Esophagus muscularis mucosa (tissue), 4 donors: ENCODE results near the gene MRPS15. TPM values are rescaled to one million over a fixed set of nuclear protein-coding genes. Genes with fewer than 3 reads are reported as not detected.

Source experiments
- DNase-seq: peaks from one replicate; pipeline ENCODE4 v3.0.0-alpha.2; 2017; ENCODE audit errors: extremely low spot score
- H3K27ac ChIP-seq, 4 donors: fragments of 200-600 bp; sonication (generic); replicated peaks in 1 of 4; 1 replicate in 3 of 4; 2 replicates in 1 of 4; pipeline ENCODE4 v1.5.1; 2016 to 2019; ENCODE audit warnings: mild to moderate bottlenecking in 1 of 4
- H3K27me3 ChIP-seq, 4 donors: fragments of 200-600 bp; sonication (generic); one replicate each; pipeline versions ENCODE4 v1.5.1 to v1.6.0; 2016 to 2019
- H3K36me3 ChIP-seq, 4 donors: fragments of 200-600 bp; sonication (generic); one replicate each; pipeline ENCODE4 v1.5.1; 2016 to 2019
- H3K4me1 ChIP-seq, 4 donors: fragments of 200-600 bp; sonication (generic); one replicate each; pipeline ENCODE4 v1.5.1; 2016 to 2019
- H3K4me3 ChIP-seq, 4 donors: fragments of 200-600 bp; sonication (generic); 1 replicate in 2 of 4; 2 replicates in 2 of 4; pipeline ENCODE4 v1.5.1; 2016 to 2019; ENCODE audit warnings: mild to moderate bottlenecking in 4 of 4, moderate library complexity in 1 of 4
- H3K9me3 ChIP-seq, 4 donors: fragments of 200-600 bp; sonication (generic); 1 replicate in 3 of 4; 2 replicates in 1 of 4; pipeline ENCODE4 v1.5.1; 2016 to 2019
- EP300 ChIP-seq: sonication (generic); formaldehyde crosslinking; IDR thresholded peaks from one replicate; pipeline ENCODE4 v1.6.1; 2017; ENCODE audit warnings: antibody characterized with exemption
- POLR2A ChIP-seq: fragments of 450-650 bp; IDR thresholded peaks from one replicate; pipeline ENCODE4 v1.6.1; 2017; ENCODE audit warnings: antibody characterized with exemption, moderate library complexity, mild to moderate bottlenecking, low read depth
- POLR2AphosphoS5 ChIP-seq, 2 donors: sonication (generic); formaldehyde crosslinking; IDR thresholded peaks; one replicate each; pipeline ENCODE4 v1.6.1; 2017; ENCODE audit warnings: antibody characterized with exemption in 2 of 2
- WGBS: methylation state at CpG from one replicate; pipeline ENCODE4 v1.1.5; 2018; 5-methylcytosine and 5-hydroxymethylcytosine counted together
- intact Hi-C: fragments of 100-400 bp; cut with DNase I; formaldehyde crosslinking; loops from one replicate; pipeline ENCODE4 v1.15.1; 2023
- total RNA-seq, 4 donors: library from RNA; depleted of rRNA; stranded (reverse); fragments of >200 nt; gene quantifications; one replicate each; pipeline versions ENCODE4 v1.1.0 to v1.2.1, GENCODE V29; 2016
- TF ChIP-seq, protein P1 (sequence below), 3 experiments: fragments of 200-600 bp in 2 of 3; fragments of 450-650 bp in 1 of 3; sonication (generic) in 2 of 3; IDR thresholded peaks; one replicate each; pipeline ENCODE4 v1.5.1; 2017 to 2019; ENCODE audit warnings: antibody characterized with exemption in 3 of 3, mild to moderate bottlenecking in 2 of 3, moderate library complexity in 1 of 3

MRPS15 gene
- total RNA-seq, 4 donors from 2014 or later, result 64.8 to 109 (median 86.8) TPM

DNA sequence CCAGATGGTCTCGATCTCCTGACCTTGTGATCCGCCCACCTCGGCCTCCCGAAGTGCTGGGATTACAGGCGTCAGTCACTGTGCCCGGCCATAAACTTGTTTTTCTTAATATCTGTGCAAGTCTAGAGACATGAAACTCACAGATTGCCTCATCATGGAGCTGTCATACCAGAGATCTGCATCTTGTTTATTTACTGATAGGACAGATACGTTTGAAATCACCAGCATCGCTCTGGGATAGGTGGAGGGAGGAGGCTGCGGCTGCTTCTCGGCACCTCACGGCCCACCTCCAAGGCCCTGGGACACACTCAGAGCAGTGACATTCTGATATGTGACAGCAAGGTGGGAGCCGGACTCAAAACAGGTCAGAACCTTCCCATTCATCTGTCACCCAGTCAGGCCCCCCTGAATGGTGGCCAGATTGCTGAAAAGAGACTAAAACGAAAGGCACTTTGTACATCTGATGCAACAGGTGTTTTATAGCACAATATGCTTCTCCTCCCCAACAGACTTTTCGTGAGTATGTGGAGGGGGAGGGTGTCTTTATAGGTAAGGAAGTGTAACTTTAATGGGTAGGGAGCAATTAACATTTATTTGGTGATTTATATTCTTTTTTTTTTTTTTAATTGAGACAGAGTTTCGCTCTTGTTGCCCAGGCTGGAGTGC, 48.4 kb downstream of the MRPS15 start:
- Histone ChIP-seq H3K27ac (no peak overlapping the region), H3K9me3 (no peaks in the 10 kb centered on the region), H3K36me3 (peaks cover 0 to 23% (median 10%) of the 10 kb centered on the region in 4 donors), H3K4me1 (peaks cover 0 to 14% (median 7%) of the 10 kb centered on the region in 4 donors), H3K4me3 (no peak overlapping the region), H3K27me3 (no peaks in the 10 kb centered on the region)
- no peak for DNase-seq
- intact Hi-C loops, result no loop called here
- WGBS, result 83% methylated on average over 15 of the region's 15 CpGs
- TF ChIP-seq EP300 (no peak), POLR2A (no peak), POLR2AphosphoS5 (IDR thresholded peaks at IDR 0.05) (no peak)
- TF ChIP-seq, protein P1, sequence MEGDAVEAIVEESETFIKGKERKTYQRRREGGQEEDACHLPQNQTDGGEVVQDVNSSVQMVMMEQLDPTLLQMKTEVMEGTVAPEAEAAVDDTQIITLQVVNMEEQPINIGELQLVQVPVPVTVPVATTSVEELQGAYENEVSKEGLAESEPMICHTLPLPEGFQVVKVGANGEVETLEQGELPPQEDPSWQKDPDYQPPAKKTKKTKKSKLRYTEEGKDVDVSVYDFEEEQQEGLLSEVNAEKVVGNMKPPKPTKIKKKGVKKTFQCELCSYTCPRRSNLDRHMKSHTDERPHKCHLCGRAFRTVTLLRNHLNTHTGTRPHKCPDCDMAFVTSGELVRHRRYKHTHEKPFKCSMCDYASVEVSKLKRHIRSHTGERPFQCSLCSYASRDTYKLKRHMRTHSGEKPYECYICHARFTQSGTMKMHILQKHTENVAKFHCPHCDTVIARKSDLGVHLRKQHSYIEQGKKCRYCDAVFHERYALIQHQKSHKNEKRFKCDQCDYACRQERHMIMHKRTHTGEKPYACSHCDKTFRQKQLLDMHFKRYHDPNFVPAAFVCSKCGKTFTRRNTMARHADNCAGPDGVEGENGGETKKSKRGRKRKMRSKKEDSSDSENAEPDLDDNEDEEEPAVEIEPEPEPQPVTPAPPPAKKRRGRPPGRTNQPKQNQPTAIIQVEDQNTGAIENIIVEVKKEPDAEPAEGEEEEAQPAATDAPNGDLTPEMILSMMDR (IDR thresholded peaks at IDR 0.05), result no peak

GRCh38 chr1:36414384-36414783, 49.8 kb downstream of the MRPS15 start:
- peaks cover 0 to 23% (median 10%) of the 10 kb centered on the region in 4 donors for H3K36me3 ChIP-seq
- no peak overlapping the region for H3K27ac ChIP-seq
- H3K4me1 ChIP-seq, result peaks cover 0 to under 1% (median 0%) of the 10 kb centered on the region in 4 donors
- no peak overlapping the region for H3K4me3 ChIP-seq
- 91% methylated on average over 4 of the region's 4 CpGs for WGBS
- TF ChIP-seq POLR2A, result no peak
- TF ChIP-seq, protein P1 (IDR thresholded peaks at IDR 0.05), result no peak
- no peak for TF ChIP-seq EP300
- TF ChIP-seq POLR2AphosphoS5 (IDR thresholded peaks at IDR 0.05), result no peak
- H3K27me3 ChIP-seq, result no peaks in the 10 kb centered on the region
- no peak for DNase-seq
- intact Hi-C loops, result no loop called here
- no peaks in the 10 kb centered on the region for H3K9me3 ChIP-seq

DNA sequence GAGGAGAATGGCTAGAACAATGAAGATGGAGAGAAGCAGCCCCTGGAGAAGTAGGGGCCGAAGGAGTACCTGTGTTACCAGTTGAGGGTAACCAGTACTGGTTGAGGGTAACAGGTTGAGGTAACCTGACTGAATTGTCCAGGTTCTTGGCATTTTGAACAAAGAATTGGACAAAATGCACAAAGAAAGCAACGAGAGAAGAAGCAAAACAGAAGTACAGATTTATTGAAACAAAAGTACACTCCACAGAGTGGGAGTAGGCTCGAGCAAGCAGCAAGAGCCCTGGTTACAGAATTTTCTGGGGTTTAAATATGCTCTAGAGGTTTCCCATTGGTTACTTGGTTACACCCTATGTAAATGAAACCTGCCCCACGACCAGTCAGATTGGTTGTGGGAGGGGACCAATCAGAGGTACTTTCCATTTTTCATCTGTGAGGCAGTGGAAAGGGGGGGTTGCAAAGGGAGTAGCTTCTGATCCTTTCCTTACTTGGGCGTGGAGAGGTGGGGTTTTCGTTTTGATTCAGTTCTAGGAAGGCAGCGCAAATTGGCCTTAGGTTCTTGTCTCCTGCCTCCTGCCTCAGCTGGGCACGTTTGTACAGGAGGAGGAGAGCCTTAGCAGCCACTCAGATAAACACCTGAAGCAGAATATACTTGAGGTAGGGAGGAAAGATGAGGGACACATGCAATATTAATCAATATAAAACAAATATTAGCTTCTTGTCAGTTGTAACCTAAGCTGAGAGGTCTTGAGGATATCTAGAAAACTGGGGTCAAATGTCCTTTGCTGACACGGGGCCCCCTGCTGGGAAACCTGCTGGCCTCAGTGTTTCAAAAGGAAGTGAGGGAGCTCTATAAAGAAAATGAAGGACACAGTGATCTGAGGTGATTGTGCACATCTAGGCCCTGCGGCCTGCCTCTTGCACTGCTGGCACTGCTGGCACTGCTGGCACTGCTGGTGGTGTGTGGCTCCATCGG, 52.2 kb downstream of the MRPS15 start:
- 68% methylated on average over 11 of the region's 11 CpGs for WGBS
- no peaks in the 10 kb centered on the region for H3K27me3 ChIP-seq
- no peak for DNase-seq
- intact Hi-C loops, result no loop called here
- H3K27ac ChIP-seq, result no peak overlapping the region
- H3K4me3 ChIP-seq, result no peak overlapping the region
- no peaks in the 10 kb centered on the region for H3K9me3 ChIP-seq
- peaks cover 0 to 4% (median 0%) of the 10 kb centered on the region in 4 donors for H3K36me3 ChIP-seq
- TF ChIP-seq POLR2A (no peak), EP300 (no peak), POLR2AphosphoS5 (IDR thresholded peaks at IDR 0.05) (no peak)
- TF ChIP-seq, protein P1 (IDR thresholded peaks at IDR 0.05), result no peak
- H3K4me1 ChIP-seq, result no peaks in the 10 kb centered on the region

DNA sequence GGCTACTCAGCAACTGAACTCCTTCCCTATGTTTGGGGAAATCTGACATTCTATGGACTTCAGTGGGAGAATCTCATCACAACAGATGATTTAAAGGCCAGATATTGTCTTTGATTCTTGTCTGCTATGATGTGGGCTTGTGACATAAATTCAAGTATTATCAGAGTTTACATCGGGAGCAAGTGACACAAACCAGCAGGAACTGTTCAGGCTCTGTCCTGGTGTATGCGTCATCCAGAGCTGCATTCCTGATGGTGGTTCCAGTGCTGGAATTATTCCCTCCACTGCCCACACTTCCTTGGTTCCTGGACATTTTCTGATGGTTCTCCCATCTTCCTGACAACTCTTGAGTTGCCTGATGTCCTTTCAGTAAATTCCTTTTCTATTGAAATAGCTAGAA, 55.7 kb downstream of the MRPS15 start:
- intact Hi-C loops, result no loop called here

More for the DNA sequence above, 55.7 kb downstream of the MRPS15 start:
- DNase-seq, result no peak
- WGBS, result 76% methylated on average over 2 of the region's 2 CpGs
- no peaks in the 10 kb centered on the region for H3K4me1 ChIP-seq
- H3K27me3 ChIP-seq, result no peaks in the 10 kb centered on the region
- TF ChIP-seq, protein P1 (IDR thresholded peaks at IDR 0.05), result no peak
- TF ChIP-seq EP300, result no peak
- TF ChIP-seq POLR2AphosphoS5 (IDR thresholded peaks at IDR 0.05), result no peak
- no peak for TF ChIP-seq POLR2A
- H3K36me3 ChIP-seq, result no peaks in the 10 kb centered on the region
- no peak overlapping the region for H3K4me3 ChIP-seq
- no peaks in the 10 kb centered on the region for H3K9me3 ChIP-seq
- no peak overlapping the region for H3K27ac ChIP-seq
